Astrocyte of the spinal cord (primary cell): Measurements from ENCODE around the gene DYNC2H1.

ENCODE experiments used
- DNase-seq: peaks from one replicate; pipeline ENCODE4 v3.0.0; 2011; ENCODE audit warnings: low read depth, low spot score
- H3K4me3 ChIP-seq: 2 replicates; pipeline ENCODE4 v1.5.1; 2011; ENCODE audit warnings: low read depth, mild to moderate bottlenecking, low read length, moderate library complexity
- in situ Hi-C: cut with HindIII; loops from 2 replicates; pipeline ENCODE4 v1.10.0; 2017; ENCODE audit warnings: low sequenced_read_pairs
- TF ChIP-seq, protein P1 (sequence below): IDR thresholded peaks from 2 replicates; pipeline ENCODE4 v1.5.1; 2012; ENCODE audit warnings: low read depth, mild to moderate bottlenecking, low read length, inconsistent platforms

DYNC2H1 gene

DNA sequence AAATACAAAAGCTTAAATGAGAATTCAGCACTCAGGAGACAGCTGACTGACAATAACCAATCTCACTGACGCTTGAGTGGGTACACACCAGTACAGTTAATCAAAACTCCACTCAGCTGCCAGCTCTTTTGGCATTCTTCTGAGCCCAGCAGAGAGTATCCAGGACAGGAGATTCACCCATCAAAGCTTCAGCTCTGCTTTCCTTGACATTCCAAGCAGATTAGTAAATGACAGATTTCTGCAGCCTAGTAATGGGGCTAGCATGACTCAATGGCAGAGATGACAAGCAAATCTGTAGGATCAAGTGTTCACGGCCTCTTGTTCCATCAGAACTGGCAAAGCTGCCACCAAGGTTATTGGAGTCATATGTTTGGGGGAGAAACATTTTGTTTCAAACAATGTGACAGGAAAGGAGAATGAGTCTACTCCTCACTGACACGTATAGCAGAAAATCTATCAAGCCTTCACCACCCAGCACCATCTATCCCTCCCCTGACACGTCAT, 420.0 kb downstream of the DYNC2H1 start:
- no peak overlapping the region for H3K4me3 ChIP-seq
- peak; percentile 59 for DNase-seq
- in situ Hi-C loops: no loop called here

More for the DNA sequence above, 420.0 kb downstream of the DYNC2H1 start:
- TF ChIP-seq, protein P1, sequence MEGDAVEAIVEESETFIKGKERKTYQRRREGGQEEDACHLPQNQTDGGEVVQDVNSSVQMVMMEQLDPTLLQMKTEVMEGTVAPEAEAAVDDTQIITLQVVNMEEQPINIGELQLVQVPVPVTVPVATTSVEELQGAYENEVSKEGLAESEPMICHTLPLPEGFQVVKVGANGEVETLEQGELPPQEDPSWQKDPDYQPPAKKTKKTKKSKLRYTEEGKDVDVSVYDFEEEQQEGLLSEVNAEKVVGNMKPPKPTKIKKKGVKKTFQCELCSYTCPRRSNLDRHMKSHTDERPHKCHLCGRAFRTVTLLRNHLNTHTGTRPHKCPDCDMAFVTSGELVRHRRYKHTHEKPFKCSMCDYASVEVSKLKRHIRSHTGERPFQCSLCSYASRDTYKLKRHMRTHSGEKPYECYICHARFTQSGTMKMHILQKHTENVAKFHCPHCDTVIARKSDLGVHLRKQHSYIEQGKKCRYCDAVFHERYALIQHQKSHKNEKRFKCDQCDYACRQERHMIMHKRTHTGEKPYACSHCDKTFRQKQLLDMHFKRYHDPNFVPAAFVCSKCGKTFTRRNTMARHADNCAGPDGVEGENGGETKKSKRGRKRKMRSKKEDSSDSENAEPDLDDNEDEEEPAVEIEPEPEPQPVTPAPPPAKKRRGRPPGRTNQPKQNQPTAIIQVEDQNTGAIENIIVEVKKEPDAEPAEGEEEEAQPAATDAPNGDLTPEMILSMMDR: no peak
